Measurements from ENCODE around the gene ATXN7.

Gene ATXN7

GRCh38 chr3:63867225-63867624, 3.6 kb downstream of the ATXN7 start:
- no peak for DNase-seq

- no peak for DNase-seq
Measured at GRCh38 chr3:63869940-63870614, 6.4 kb downstream of the ATXN7 start.

GRCh38 chr3:63870615-63871005, 6.9 kb downstream of the ATXN7 start:
- DNase-seq, result no peak

- no peak for DNase-seq
Measured at GRCh38 chr3:63872135-63872924, 8.7 kb downstream of the ATXN7 start.

GRCh38 chr3:63874769-63875168, 11.1 kb downstream of the ATXN7 start:
- no peak for DNase-seq

- no peak for DNase-seq
Measured at GRCh38 chr3:63875510-63875909, 11.8 kb downstream of the ATXN7 start.

GRCh38 chr3:63876260-63876659, 12.6 kb downstream of the ATXN7 start:
- DNase-seq, result no peak

GRCh38 chr3:63877737-63878393, 14.2 kb downstream of the ATXN7 start:
- no peak for DNase-seq

- DNase-seq, result no peak
Measured at GRCh38 chr3:63878394-63879060, 14.9 kb downstream of the ATXN7 start.

- DNase-seq, result no peak
Measured at GRCh38 chr3:63880653-63881052, 17.0 kb downstream of the ATXN7 start.

- no peak for DNase-seq
Measured at GRCh38 chr3:63886858-63887257, 23.2 kb downstream of the ATXN7 start.

- no peak for DNase-seq
Measured at GRCh38 chr3:63891518-63891917, 27.9 kb downstream of the ATXN7 start.

GRCh38 chr3:63892773-63893352, 29.2 kb downstream of the ATXN7 start:
- DNase-seq, result no peak

- DNase-seq, result no peak
Measured at GRCh38 chr3:63895422-63896189, 31.9 kb downstream of the ATXN7 start.

GRCh38 chr3:63896332-63897030, 32.8 kb downstream of the ATXN7 start:
- no peak for DNase-seq

GRCh38 chr3:63900010-63900409, 36.3 kb downstream of the ATXN7 start:
- no peak for DNase-seq

- peak; percentile 79 for DNase-seq
Measured at GRCh38 chr3:63900459-63900858, 36.8 kb downstream of the ATXN7 start.

- no peak for DNase-seq
Measured at GRCh38 chr3:63905731-63906620, 42.3 kb downstream of the ATXN7 start.

GRCh38 chr3:63908081-63908736, 44.5 kb downstream of the ATXN7 start:
- no peak for DNase-seq

GRCh38 chr3:63908776-63909175, 45.1 kb downstream of the ATXN7 start:
- DNase-seq, result no peak
